ENCODE data around the gene AUTS2. TPM values are rescaled to one million over a fixed set of nuclear protein-coding genes. Genes with fewer than 3 reads are reported as not detected.

The AUTS2 gene
- total and polyA plus RNA-seq, 2 experiments from 2014 or later: 32.0 to 91.0 TPM

DNA sequence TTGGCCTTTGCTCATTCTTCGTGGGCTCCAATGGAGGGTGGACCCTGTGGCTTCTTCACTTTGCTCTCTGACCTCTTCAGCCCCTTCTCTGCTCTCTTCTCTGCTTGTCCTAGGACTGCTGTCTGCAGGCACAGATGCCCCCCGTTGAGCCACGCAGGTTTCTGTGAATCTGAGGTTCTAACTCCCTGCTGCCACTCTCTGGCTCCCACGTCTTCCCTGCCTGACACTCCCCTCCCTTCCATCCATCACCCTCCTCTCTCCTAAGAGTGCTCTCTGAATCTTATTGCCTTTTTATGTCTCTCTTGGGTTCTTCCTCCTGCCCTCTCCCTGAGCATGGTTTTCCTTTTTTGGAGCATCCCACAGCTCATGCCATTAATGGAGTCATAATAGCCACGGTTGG lies 1034.1 kb downstream of the AUTS2 start (continued):
- TF ChIP-seq, protein P1, sequence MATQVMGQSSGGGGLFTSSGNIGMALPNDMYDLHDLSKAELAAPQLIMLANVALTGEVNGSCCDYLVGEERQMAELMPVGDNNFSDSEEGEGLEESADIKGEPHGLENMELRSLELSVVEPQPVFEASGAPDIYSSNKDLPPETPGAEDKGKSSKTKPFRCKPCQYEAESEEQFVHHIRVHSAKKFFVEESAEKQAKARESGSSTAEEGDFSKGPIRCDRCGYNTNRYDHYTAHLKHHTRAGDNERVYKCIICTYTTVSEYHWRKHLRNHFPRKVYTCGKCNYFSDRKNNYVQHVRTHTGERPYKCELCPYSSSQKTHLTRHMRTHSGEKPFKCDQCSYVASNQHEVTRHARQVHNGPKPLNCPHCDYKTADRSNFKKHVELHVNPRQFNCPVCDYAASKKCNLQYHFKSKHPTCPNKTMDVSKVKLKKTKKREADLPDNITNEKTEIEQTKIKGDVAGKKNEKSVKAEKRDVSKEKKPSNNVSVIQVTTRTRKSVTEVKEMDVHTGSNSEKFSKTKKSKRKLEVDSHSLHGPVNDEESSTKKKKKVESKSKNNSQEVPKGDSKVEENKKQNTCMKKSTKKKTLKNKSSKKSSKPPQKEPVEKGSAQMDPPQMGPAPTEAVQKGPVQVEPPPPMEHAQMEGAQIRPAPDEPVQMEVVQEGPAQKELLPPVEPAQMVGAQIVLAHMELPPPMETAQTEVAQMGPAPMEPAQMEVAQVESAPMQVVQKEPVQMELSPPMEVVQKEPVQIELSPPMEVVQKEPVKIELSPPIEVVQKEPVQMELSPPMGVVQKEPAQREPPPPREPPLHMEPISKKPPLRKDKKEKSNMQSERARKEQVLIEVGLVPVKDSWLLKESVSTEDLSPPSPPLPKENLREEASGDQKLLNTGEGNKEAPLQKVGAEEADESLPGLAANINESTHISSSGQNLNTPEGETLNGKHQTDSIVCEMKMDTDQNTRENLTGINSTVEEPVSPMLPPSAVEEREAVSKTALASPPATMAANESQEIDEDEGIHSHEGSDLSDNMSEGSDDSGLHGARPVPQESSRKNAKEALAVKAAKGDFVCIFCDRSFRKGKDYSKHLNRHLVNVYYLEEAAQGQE (IDR thresholded peaks at IDR 0.05; ENCODE audit: unreplicated experiment): no peak
- no peak for TF ChIP-seq ZNF331 (CRISPR knock-in tag; IDR thresholded peaks at IDR 0.05; ENCODE audit: low read depth)
- TF ChIP-seq, protein P2, sequence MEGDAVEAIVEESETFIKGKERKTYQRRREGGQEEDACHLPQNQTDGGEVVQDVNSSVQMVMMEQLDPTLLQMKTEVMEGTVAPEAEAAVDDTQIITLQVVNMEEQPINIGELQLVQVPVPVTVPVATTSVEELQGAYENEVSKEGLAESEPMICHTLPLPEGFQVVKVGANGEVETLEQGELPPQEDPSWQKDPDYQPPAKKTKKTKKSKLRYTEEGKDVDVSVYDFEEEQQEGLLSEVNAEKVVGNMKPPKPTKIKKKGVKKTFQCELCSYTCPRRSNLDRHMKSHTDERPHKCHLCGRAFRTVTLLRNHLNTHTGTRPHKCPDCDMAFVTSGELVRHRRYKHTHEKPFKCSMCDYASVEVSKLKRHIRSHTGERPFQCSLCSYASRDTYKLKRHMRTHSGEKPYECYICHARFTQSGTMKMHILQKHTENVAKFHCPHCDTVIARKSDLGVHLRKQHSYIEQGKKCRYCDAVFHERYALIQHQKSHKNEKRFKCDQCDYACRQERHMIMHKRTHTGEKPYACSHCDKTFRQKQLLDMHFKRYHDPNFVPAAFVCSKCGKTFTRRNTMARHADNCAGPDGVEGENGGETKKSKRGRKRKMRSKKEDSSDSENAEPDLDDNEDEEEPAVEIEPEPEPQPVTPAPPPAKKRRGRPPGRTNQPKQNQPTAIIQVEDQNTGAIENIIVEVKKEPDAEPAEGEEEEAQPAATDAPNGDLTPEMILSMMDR (conservative IDR thresholded peaks at IDR 0.05; ENCODE audit: low read depth in 2 of 2): no peak
- no peak for TF ChIP-seq EZH2phosphoT487 (IDR thresholded peaks at IDR 0.05; ENCODE audit: unreplicated experiment)
- no peak for TF ChIP-seq NANOG (IDR thresholded peaks at IDR 0.05; ENCODE audit: borderline replicate concordance)
- no peak for TF ChIP-seq CREB1 (CRISPR knock-in tag; IDR thresholded peaks at IDR 0.05; ENCODE audit: low read depth)

DNA sequence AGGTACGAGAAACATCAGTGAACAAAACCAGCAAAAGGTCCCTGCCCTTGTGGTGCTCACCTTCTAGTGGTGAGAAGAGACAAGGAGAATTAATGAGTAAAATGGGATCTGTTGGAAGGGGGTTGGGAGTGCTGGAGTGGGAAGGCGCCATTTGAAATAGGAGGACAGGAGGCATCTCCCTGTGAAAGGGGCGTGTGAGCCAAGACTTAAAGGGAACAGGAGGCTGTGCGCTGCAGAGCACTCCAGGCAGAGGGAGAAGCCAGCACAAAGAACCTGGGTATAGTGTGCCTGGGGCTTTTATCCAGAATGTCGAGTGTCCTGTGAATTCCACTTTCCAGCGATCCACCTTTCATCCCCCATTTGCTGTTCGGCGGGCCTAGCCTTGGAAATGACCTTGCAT lies 1035.8 kb downstream of the AUTS2 start:
- Mint-ChIP-seq H3K27me3 (ENCODE audit: insufficient read depth, low read depth, poor library complexity) (peaks cover 12% of the 10 kb centered on the region), H3K27ac (no peak overlapping the region), H3K9me3 (no peaks in the 10 kb centered on the region; the same call in 2 of the 3 replicates), H3K4me1 (peaks cover 63% of the 10 kb centered on the region), H3K36me3 (ENCODE audit: low read depth) (0 out of 3 replicates have a peak, but pooled peaks cover 2% of the 10 kb centered on the region), H3K4me3 (no peak overlapping the region)
- Histone ChIP-seq H2AFZ (no peak overlapping the region), H3K27me3 (ENCODE audit: insufficient read depth) (no peaks in the 10 kb centered on the region), H3K36me3 (ENCODE audit: insufficient read depth) (no peaks in the 10 kb centered on the region), H4K20me1 (replicated peaks; ENCODE audit: insufficient read depth) (no peaks in the 10 kb centered on the region), H3F3A (replicated peaks; ENCODE audit: low read depth) (0 out of 2 replicates have a peak, but pooled peaks cover 5% of the 10 kb centered on the region), H3K4me1 (ENCODE audit: insufficient read depth) (peaks cover 39% of the 10 kb centered on the region), H3K9me2 (ENCODE audit: insufficient read depth) (0 out of 2 replicates have a peak, but pooled peaks cover 5% of the 10 kb centered on the region), H3K27ac (ENCODE audit: low read depth) (no peak overlapping the region), H3K4me3 (no peak overlapping the region), H3K4me2 (no peak overlapping the region), H3K79me2 (replicated peaks; ENCODE audit: insufficient read depth) (no peaks in the 10 kb centered on the region)
- ATAC-seq (no peak), DNase-seq (ENCODE audit: low spot score) (no peak)
- TF ChIP-seq, protein P2 (conservative IDR thresholded peaks at IDR 0.05; ENCODE audit: low read depth in 2 of 2): no peak
- TF ChIP-seq ZNF331 (CRISPR knock-in tag; IDR thresholded peaks at IDR 0.05; ENCODE audit: low read depth): no peak
- TF ChIP-seq, protein P3, sequence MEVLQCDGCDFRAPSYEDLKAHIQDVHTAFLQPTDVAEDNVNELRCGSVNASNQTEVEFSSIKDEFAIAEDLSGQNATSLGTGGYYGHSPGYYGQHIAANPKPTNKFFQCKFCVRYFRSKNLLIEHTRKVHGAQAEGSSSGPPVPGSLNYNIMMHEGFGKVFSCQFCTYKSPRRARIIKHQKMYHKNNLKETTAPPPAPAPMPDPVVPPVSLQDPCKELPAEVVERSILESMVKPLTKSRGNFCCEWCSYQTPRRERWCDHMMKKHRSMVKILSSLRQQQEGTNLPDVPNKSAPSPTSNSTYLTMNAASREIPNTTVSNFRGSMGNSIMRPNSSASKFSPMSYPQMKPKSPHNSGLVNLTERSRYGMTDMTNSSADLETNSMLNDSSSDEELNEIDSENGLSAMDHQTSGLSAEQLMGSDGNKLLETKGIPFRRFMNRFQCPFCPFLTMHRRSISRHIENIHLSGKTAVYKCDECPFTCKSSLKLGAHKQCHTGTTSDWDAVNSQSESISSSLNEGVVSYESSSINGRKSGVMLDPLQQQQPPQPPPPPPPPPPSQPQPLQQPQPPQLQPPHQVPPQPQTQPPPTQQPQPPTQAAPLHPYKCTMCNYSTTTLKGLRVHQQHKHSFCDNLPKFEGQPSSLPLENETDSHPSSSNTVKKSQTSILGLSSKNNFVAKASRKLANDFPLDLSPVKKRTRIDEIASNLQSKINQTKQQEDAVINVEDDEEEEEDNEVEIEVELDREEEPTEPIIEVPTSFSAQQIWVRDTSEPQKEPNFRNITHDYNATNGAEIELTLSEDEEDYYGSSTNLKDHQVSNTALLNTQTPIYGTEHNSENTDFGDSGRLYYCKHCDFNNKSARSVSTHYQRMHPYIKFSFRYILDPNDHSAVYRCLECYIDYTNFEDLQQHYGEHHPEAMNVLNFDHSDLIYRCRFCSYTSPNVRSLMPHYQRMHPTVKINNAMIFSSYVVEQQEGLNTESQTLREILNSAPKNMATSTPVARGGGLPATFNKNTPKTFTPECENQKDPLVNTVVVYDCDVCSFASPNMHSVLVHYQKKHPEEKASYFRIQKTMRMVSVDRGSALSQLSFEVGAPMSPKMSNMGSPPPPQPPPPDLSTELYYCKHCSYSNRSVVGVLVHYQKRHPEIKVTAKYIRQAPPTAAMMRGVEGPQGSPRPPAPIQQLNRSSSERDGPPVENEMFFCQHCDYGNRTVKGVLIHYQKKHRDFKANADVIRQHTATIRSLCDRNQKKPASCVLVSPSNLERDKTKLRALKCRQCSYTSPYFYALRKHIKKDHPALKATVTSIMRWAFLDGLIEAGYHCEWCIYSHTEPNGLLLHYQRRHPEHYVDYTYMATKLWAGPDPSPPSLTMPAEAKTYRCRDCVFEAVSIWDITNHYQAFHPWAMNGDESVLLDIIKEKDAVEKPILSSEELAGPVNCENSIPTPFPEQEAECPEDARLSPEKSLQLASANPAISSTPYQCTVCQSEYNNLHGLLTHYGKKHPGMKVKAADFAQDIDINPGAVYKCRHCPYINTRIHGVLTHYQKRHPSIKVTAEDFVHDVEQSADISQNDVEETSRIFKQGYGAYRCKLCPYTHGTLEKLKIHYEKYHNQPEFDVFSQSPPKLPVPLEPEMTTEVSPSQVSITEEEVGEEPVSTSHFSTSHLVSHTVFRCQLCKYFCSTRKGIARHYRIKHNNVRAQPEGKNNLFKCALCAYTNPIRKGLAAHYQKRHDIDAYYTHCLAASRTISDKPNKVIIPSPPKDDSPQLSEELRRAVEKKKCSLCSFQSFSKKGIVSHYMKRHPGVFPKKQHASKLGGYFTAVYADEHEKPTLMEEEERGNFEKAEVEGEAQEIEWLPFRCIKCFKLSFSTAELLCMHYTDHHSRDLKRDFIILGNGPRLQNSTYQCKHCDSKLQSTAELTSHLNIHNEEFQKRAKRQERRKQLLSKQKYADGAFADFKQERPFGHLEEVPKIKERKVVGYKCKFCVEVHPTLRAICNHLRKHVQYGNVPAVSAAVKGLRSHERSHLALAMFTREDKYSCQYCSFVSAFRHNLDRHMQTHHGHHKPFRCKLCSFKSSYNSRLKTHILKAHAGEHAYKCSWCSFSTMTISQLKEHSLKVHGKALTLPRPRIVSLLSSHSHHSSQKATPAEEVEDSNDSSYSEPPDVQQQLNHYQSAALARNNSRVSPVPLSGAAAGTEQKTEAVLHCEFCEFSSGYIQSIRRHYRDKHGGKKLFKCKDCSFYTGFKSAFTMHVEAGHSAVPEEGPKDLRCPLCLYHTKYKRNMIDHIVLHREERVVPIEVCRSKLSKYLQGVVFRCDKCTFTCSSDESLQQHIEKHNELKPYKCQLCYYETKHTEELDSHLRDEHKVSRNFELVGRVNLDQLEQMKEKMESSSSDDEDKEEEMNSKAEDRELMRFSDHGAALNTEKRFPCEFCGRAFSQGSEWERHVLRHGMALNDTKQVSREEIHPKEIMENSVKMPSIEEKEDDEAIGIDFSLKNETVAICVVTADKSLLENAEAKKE (CRISPR knock-in tag; IDR thresholded peaks at IDR 0.05): no peak
- TF ChIP-seq EZH2phosphoT487 (IDR thresholded peaks at IDR 0.05; ENCODE audit: unreplicated experiment): no peak
- TF ChIP-seq STAT1 (IDR thresholded peaks at IDR 0.05; ENCODE audit: unreplicated experiment): no peak
- TF ChIP-seq EZH2 (IDR thresholded peaks at IDR 0.05; ENCODE audit: low read depth, unreplicated experiment): no peak
- no peak for TF ChIP-seq ZNF114 (CRISPR knock-in tag; IDR thresholded peaks at IDR 0.05)
- TF ChIP-seq JUNB (IDR thresholded peaks at IDR 0.05; ENCODE audit: unreplicated experiment): no peak
- no peak for TF ChIP-seq NANOG (IDR thresholded peaks at IDR 0.05; ENCODE audit: borderline replicate concordance)

All from GM23338 (cell line).